K562 (cell line): Measurements from ENCODE around the gene KLF2. TPM values are rescaled to one million over a fixed set of nuclear protein-coding genes. Genes with fewer than 3 reads are reported as not detected.

Experiments
- ATAC-seq: fragments of 200-7000 bp; cut with Tn5 transposase; 3 replicates; pipeline ENCODE4 v1.9.1; 2020; ENCODE audit warnings: moderate library complexity
- BruUV-seq: library from RNA; stranded (reverse); fragments of 400-500 nt; replicated peaks from 2 replicates; lab custom pipeline; 2021; lab: Mats Ljungman, UMichigan
- CTCF ChIA-PET: fragments of 300-600 bp; formaldehyde crosslinking; extraction: SDS; loops from one replicate; lab custom pipeline; 2021; ENCODE audit warnings: low intra/inter-chr PET ratio; lab: Yijun Ruan, JAX
- POLR2A ChIA-PET: fragments of 300-600, 350-650 bp; sonication (Branson Sonifier 250); formaldehyde crosslinking; extraction: SDS; loops from one replicate; lab custom pipeline; 2021; ENCODE audit warnings: antibody characterized with exemption, inconsistent platforms; lab: Yijun Ruan, JAX
- DNase-seq, 4 experiments: peaks; one replicate each; pipeline versions ENCODE4 v3.0.0 to v3.0.0-alpha.2; 2011 to 2018; ENCODE audit warnings: low spot score in 3 of 4, mixed read lengths in 3 of 4; ENCODE audit errors: extremely low read depth in 1 of 4
- FAIRE-seq: peaks from 2 replicates; lab custom pipeline; 2011; peaks lifted over from hg19 to GRCh38; lab: Jason Lieb, UNC
- H2AFZ ChIP-seq: 2 replicates; pipeline ENCODE4 v1.6.0; 2011; ENCODE audit warnings: low read depth, low read length, control low read depth, inconsistent platforms
- H3K27ac ChIP-seq: fragments of 200-600 bp; 3 replicates; pipeline ENCODE4 v1.8.0; 2011; ENCODE audit warnings: low read depth, mild to moderate bottlenecking, control low read depth, inconsistent platforms, low read length, moderate library complexity, mixed read lengths; ENCODE audit errors: extremely low read depth
- H3K27me3 ChIP-seq, 2 experiments: fragments of 300-600 bp in 1 of 2; 2 replicates in 1 of 2; 3 replicates in 1 of 2; pipeline versions ENCODE4 v1.6.0 to v1.8.0; 2011; ENCODE audit warnings: inconsistent platforms in 2 of 2, low read length in 2 of 2, mild to moderate bottlenecking in 1 of 2, mixed read lengths in 1 of 2, moderate library complexity in 1 of 2; ENCODE audit not compliant: control insufficient read depth in 2 of 2, insufficient read depth in 2 of 2
- H3K36me3 ChIP-seq: fragments of 300-600 bp; 3 replicates; pipeline ENCODE4 v1.8.0; 2011; ENCODE audit warnings: mild to moderate bottlenecking, low read length, inconsistent platforms; ENCODE audit not compliant: control insufficient read depth, insufficient read depth
- H3K4me1 ChIP-seq, 2 experiments: fragments of 200-600 bp in 1 of 2; replicated peaks in 1 of 2; 2 replicates in 1 of 2; 3 replicates in 1 of 2; pipeline versions ENCODE4 v1.5.1 to v1.8.0; 2011; ENCODE audit warnings: inconsistent platforms in 2 of 2, low read length in 2 of 2, mild to moderate bottlenecking in 1 of 2, mixed read lengths in 1 of 2, moderate library complexity in 1 of 2; ENCODE audit not compliant: control insufficient read depth in 2 of 2, insufficient read depth in 2 of 2
- H3K4me2 ChIP-seq: 2 replicates; pipeline ENCODE4 v1.6.1; 2011; ENCODE audit warnings: low read length, control low read depth, inconsistent platforms, mixed read lengths; ENCODE audit not compliant: insufficient read depth
- H3K4me3 ChIP-seq: fragments of 200-600 bp; sonication (generic), shearing (Covaris generic); 2 replicates; pipeline ENCODE4 v1.5.1; 2016; ENCODE audit warnings: control low read depth, inconsistent platforms
- H3K79me2 ChIP-seq: fragments of 200-600 bp; 3 replicates; pipeline ENCODE4 v1.8.0; 2011; ENCODE audit warnings: low read length, inconsistent platforms; ENCODE audit not compliant: control insufficient read depth, insufficient read depth
- H3K9ac ChIP-seq, 2 experiments: 2 replicates each; pipeline versions ENCODE4 v1.6.0 to v1.6.1; 2011; ENCODE audit warnings: low read depth in 2 of 2, low read length in 2 of 2, control low read depth in 1 of 2, inconsistent platforms in 1 of 2, mild to moderate bottlenecking in 1 of 2, mixed read lengths in 1 of 2; ENCODE audit not compliant: insufficient read depth in 1 of 2
- H3K9me1 ChIP-seq: one replicate; pipeline ENCODE4 v1.6.0; 2011; ENCODE audit warnings: inconsistent platforms, mild to moderate bottlenecking, low read length, moderate library complexity; ENCODE audit not compliant: control insufficient read depth, insufficient read depth
- H3K9me3 ChIP-seq: replicated peaks from 2 replicates; pipeline ENCODE4 v1.5.1; 2011; ENCODE audit warnings: low read depth, low read length, inconsistent platforms; ENCODE audit not compliant: control insufficient read depth, insufficient read depth
- H4K20me1 ChIP-seq: replicated peaks from 2 replicates; pipeline ENCODE4 v1.6.1; 2011; ENCODE audit warnings: low read length, inconsistent platforms, mixed read lengths; ENCODE audit not compliant: control insufficient read depth, insufficient read depth
- E4F1 ChIP-seq: fragments of 250-450 bp; sonication (Bioruptor Pico); IDR thresholded peaks from 2 replicates; pipeline ENCODE4 v1.5.0; 2021; ENCODE audit warnings: mild to moderate bottlenecking, borderline replicate concordance
- ESRRA ChIP-seq: fragments of 450-650 bp; IDR thresholded peaks from 2 replicates; pipeline ENCODE4 v1.6.1; 2014; ENCODE audit warnings: low read depth, mild to moderate bottlenecking, moderate library complexity, borderline replicate concordance
- EZH2 ChIP-seq: IDR thresholded peaks from 2 replicates; pipeline ENCODE4 v1.6.1; 2012; ENCODE audit warnings: low read depth, mild to moderate bottlenecking, inconsistent platforms, low read length, borderline replicate concordance
- NFIC ChIP-seq: fragments of 450-650 bp; IDR thresholded peaks from 2 replicates; pipeline ENCODE4 v1.6.1; 2017; ENCODE audit warnings: mild to moderate bottlenecking, inconsistent platforms
- POLR2AphosphoS5 ChIP-seq: IDR thresholded peaks from 2 replicates; pipeline ENCODE4 v1.6.1; 2011; ENCODE audit warnings: mild to moderate bottlenecking, low read depth, low read length, moderate library complexity; ENCODE audit not compliant: control insufficient read depth, insufficient read depth
- ZNF133 ChIP-seq: fragments of 250-450 bp; sonication (Bioruptor Pico); IDR thresholded peaks from 2 replicates; pipeline ENCODE4 v1.4.0; 2020; ENCODE audit warnings: mild to moderate bottlenecking
- ZNF707 ChIP-seq: fragments of 250-450 bp; sonication (Bioruptor Pico); conservative IDR thresholded peaks from 2 replicates; pipeline ENCODE4 v1.8.0; 2022; ENCODE audit warnings: inconsistent platforms, mild to moderate bottlenecking, moderate library complexity
- WGBS: fragments of 100-300 bp; shearing (Covaris generic); methylation state at CpG from one replicate; pipeline ENCODE4 v1.1.6; 2016; ENCODE audit warnings: low coverage, mixed read lengths; ENCODE audit not compliant: insufficient coverage; ENCODE audit errors: missing lambda C conversion rate; 5-methylcytosine and 5-hydroxymethylcytosine counted together
- in situ Hi-C: fragments of 300-500 bp; cut with MboI; formaldehyde crosslinking; loops from 4 replicates; pipeline ENCODE4 v1.15.0; 2018; ENCODE audit warnings: inconsistent platforms, mixed read lengths
- intact Hi-C: fragments of 100-400 bp; cut with micrococcal nuclease; formaldehyde crosslinking; loops from 2 replicates; pipeline ENCODE4 v1.14.2; 2022
- polyA plus RNA-seq, 8 experiments: library from polyadenylated mRNA; depleted of rRNA in 4 of 8; stranded (reverse) in 5 of 8; unstranded in 3 of 8; fragments of >200 nt; fragmentation: Nextera tagmentation in 2 of 8; fragmentation: Illumina TruSeq in 1 of 8; extraction: Ambion mirVana in 2 of 8; extraction: Trizol in 1 of 8; gene quantifications; 2 replicates each; pipeline versions ENCODE4 v1.2.1 to v1.2.3, GENCODE V29; 2011 to 2014; ENCODE audit warnings: inconsistent platforms in 1 of 8, missing spikeins in 1 of 8
- total RNA-seq, 7 experiments: library from RNA; depleted of rRNA in 6 of 7; stranded (reverse); fragments of >200 nt in 6 of 7; fragmentation: Illumina TruSeq in 2 of 7; extraction: Trizol in 2 of 7; gene quantifications; 2 replicates each; pipeline versions ENCODE4 v1.2.1 to v1.2.3, GENCODE V29; 2011 to 2021; ENCODE audit warnings: low replicate concordance in 1 of 7

Gene KLF2
- total and polyA plus RNA-seq, 9 of the 15 experiments (the other 6 are each of a cell fraction or from before 2014, with no cell fraction given), result 0.07 to 0.71 TPM; not detected in 7

GRCh38 chr19:16373989-16374388 is 49.4 kb downstream of the KLF2 start:
- BruUV-seq, result no TSS peak
- no peak for ATAC-seq
- TF ChIP-seq EZH2 (no peak), E4F1 (CRISPR knock-in tag) (no peak), ZNF707 (CRISPR knock-in tag) (no peak), POLR2AphosphoS5 (no peak), NFIC (no peak), ESRRA (peak; percentile 88), ZNF133 (CRISPR knock-in tag) (no peak)
- FAIRE-seq, result no peak
- H4K20me1 ChIP-seq, result peaks cover 7% of the 10 kb centered on the region
- no peak overlapping the region for H3K27ac ChIP-seq
- no peak overlapping the region for H3K4me2 ChIP-seq
- intact Hi-C loops, result no loop called here
- no peak overlapping the region for H2AFZ ChIP-seq
- H3K27me3 ChIP-seq, result no peaks in the 10 kb centered on the region
- H3K79me2 ChIP-seq, result no peaks in the 10 kb centered on the region
- H3K9ac ChIP-seq, result no peak overlapping the region
- no peak for DNase-seq
- no peak overlapping the region for H3K4me3 ChIP-seq
- in situ Hi-C loops, result no loop called here
- peaks cover 32 to 47% of the 10 kb centered on the region in 2 experiments for H3K4me1 ChIP-seq
- H3K9me3 ChIP-seq, result no peaks in the 10 kb centered on the region
- H3K36me3 ChIP-seq, result peaks cover 40% of the 10 kb centered on the region; the same call in 2 of the 3 replicates
- ChIA-PET POLR2A (no interaction called here), CTCF (no interaction called here)
- WGBS, result 35% methylated on average over 8 of the region's 8 CpGs
- no peaks in the 10 kb centered on the region for H3K9me1 ChIP-seq
